Hindlimb muscle (tissue), 1 donor: ENCODE results near the gene DIPK1C. TPM values are rescaled to one million over a fixed set of nuclear protein-coding genes. Genes with fewer than 3 reads are reported as not detected.

ENCODE experiments used
- DNase-seq: peaks from one replicate; pipeline ENCODE4 v3.0.0-alpha.2; 2013
- polyA plus RNA-seq: library from polyadenylated mRNA; unstranded; fragments of 120-200 nt; gene quantifications from one replicate; pipeline ENCODE4 v1.2.1, GENCODE V29; 2013; ENCODE audit not compliant: insufficient read length

The DIPK1C gene
- polyA plus RNA-seq, 1 donor: 9.4 TPM

DNA sequence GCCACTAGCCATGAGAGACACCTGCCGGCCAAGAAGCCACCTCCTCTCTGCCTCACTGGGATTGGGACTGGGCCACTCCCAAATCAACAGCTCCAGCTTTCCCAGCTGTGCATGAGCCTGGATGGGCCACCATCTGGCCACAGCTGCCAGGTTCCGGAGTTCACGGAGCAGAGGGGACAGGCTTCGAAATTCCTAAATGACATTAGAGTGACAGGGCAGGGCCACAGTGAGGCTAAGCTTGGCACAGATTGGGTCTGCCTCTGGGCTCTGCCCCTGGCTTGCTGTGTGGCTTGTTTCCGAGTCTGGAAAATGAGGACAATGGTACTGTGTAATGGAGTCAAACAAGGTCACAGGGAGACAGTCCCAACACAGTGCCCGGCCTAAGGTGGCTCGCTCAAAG is 6.5 kb downstream of the DIPK1C start:
- no peak for DNase-seq

DNA sequence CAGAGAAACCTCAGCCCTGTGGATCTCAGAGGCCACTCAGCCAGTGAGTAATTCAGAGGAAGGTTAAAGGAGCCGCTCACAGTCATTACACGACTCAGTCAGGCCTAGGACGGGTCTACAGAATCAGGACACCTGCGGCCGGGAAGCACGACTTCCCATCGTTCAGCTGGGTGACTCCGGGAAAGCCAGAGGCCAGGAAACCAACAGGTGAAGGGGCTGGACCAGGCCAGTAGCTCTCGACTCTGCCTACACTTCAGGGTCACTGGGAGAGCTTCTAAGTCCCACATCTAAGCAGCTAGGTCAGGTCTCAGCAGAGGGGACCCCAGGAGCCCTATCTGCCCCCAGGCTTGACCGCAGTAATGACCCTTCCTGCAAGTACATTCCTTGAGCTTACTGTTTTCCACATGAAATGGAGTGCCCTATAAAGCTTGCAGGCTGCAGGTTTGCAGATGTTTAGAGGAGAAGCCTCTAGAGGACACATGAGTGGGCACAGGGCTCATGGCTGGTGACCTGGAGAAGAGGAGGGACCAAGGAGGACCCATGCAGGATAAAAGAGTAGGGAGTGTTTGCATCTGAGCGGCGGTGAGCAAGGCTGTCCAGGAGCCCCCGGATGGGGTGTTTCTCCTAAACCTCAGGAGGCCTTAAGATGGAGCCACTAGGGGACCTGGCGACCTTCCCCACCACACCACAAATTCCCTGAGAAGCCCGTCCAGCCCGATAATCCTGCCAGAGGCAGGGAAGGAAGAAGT is 9.5 kb downstream of the DIPK1C start:
- DNase-seq: no peak

- no peak for DNase-seq
Measured at GRCh38 chr18:74446631-74447403, 10.3 kb downstream of the DIPK1C start.

DNA sequence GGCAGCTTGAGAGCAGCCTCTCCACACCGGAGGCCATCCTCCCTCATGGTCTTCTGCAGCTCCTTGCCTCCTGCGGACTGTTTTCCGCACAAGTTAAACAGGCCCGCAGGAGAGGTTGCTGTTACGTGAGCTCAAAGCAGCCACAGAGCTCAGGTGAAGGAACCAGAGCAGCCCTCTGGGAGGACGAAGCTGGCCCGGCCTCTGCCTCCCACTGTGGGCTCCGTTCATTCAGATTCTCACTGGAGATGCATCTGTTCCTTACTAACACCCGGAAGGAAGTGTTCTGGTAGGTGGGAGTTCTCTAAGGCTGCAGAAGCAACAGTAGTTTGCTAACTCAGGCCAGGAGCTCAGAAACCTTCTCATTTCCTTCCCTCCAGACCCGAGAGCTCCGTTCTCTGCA is 10.9 kb downstream of the DIPK1C start:
- DNase-seq: no peak

DNA sequence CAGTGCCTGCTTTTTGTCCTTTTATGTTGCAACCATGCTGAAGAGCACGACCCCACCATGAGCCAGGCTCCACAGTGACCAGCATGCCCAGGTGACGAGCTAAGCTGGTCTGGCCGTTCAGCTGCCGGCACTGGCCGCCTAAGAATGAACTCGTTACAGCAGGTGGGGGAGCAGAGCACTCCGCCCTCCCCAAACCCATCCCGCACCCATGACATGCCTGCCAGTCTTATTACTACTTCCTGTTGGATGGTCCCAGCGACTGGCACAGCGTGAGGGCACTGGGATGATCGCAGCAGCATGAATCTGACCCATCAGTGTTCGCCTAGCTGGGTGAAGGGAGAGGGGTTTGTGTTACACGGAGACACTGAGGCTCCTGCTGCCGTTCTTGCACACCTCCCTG is 11.5 kb downstream of the DIPK1C start:
- DNase-seq: no peak

GRCh38 chr18:74444104-74444503 is 13.0 kb downstream of the DIPK1C start:
- no peak for DNase-seq

- no peak for DNase-seq
Measured at GRCh38 chr18:74440808-74441427, 16.2 kb downstream of the DIPK1C start.

- no peak for DNase-seq
Measured at GRCh38 chr18:74438091-74438490, 19.0 kb downstream of the DIPK1C start.

DNA sequence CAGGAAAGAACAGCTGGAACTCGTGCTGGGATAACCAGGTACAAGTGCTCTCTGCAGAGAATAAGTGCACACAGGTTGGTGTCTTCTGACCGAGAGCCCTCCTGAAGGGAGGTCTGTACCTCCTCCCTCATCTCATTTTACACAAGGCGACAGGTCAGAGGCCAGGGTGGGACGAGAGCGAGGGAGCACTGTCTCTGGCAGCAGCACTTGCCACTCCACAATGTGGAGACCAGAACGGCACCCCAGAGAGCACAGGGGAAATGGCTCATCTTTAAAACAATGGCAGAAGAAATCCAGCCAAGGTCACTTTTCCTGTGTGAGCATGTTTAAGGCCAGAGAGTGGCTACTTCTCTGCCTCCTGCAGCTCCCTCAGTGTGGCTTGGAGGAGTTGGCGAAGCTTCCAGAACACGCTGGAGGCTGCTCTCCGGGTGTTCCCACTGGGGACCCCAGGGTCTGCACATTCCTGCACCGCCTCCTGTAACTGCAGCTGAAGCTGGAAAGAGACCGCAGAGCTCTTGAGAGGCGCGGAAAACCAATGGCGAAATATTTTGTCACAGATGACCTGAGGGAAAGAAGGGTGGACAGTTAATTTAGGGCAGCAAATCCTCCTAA is 20.8 kb downstream of the DIPK1C start:
- DNase-seq: no peak

DNA sequence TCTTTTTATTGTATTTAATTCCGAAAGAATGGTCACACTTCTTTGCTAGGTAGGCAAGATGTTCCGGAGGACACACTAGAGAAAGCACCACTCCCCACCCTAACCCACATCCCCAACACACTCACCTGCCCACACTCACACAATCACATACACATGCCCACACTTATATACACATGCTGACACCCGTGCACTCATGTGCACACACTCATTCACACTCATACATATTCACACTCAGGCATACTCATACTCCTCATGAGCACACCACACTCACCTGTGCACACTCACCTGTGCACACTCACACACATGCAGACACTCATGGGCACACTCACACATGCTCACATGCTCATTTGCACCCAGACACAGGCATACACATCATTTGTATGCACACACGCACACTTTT is 21.4 kb downstream of the DIPK1C start:
- DNase-seq: no peak

DNA sequence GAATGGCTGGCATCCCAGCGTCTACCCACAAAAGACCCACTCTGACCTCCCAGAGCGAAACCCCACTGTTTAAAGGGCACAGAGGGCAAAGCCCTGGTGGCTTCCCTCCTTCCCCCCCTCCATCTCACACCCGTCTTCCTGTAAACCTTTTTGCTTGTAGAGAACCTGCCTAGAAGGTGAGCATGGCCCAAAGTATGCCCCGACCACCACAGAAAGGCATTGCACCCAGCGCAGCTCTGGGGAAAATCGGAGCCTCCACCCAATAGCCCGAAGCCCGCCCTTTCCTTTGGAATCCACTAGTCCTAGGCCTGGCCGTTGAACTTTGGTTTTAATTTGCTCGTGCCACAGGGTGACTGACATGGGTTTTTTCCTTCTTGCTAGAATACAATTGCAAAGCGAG is 22.6 kb downstream of the DIPK1C start:
- DNase-seq: no peak

GRCh38 chr18:74430806-74431571 is 26.1 kb downstream of the DIPK1C start:
- no peak for DNase-seq

DNA sequence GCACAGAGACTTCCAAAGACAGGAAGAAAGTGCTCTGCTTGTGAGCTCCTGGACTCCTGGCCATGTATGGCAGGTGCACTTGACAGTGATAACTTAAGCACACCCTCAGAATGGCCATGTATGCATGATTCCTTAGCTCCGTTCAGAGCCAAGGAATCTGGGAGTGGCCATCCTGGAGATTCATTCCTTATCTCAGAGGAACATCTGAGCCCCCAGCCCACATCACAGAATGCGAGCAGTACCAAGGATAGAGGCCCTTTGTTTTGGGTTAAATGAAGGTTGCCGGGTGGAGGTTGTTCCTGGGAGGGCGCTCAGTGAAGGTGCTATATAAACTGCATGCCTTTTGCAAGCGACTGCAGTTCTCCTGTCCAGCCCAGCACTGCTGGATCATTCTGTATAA is 26.9 kb downstream of the DIPK1C start:
- no peak for DNase-seq

GRCh38 chr18:74429096-74429495 is 28.0 kb downstream of the DIPK1C start:
- no peak for DNase-seq

- DNase-seq: no peak
Measured at GRCh38 chr18:74427442-74428112, 29.5 kb downstream of the DIPK1C start.

GRCh38 chr18:74425876-74426275 is 31.2 kb downstream of the DIPK1C start:
- DNase-seq: no peak

- DNase-seq: no peak
Measured at GRCh38 chr18:74425161-74425560, 31.9 kb downstream of the DIPK1C start.

- DNase-seq: no peak
Measured at GRCh38 chr18:74422541-74422940, 34.6 kb downstream of the DIPK1C start.

DNA sequence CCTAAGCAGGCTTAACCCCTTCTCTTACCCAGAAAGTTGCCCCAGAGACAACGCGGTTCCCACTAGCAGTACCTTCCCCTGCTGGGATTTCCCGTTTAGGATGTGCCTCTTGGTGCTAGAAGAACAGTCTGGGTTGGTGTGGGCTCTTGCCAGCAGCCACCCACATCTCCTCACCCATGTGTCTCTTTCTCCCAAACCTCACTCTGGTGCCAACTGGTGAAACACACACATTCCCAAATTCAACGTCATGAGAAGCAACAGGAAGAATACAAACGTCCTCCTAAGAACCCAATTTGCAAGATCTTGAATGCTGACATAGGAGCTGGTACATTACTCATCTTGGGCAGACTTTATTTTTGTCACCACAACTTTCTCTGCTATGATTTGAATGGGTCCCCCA is 36.2 kb downstream of the DIPK1C start:
- no peak for DNase-seq

DNA sequence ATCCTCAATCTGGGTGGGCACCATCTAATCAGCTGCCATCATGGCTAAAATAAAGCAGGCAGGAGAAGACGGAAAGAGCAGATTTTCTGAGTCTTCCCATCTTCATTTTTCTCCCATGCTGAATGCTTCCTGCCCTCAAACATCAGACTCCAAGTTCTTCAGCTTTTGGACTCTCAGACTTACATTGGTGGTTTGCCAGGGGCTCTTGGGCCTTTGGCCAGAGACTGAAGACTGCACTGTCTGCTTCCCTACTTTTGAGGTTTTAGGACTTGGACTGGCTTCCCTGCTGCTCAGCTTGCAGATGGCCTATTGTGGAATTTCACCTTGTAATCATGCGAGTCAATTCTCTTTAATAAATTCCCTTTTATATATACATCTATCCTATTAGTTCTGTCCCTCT is 36.6 kb downstream of the DIPK1C start:
- peak; percentile 58 for DNase-seq

- no peak for DNase-seq
Measured at GRCh38 chr18:74419761-74420160, 37.3 kb downstream of the DIPK1C start.

- no peak for DNase-seq
Measured at GRCh38 chr18:74418023-74418422, 39.1 kb downstream of the DIPK1C start.
